K562 (cell line): ENCODE results near the gene MYG1. TPM values are rescaled to one million over a fixed set of nuclear protein-coding genes. Genes with fewer than 3 reads are reported as not detected.

Experiments used
- FIP1L1 ChIP-seq: fragments of 200-400 bp; formaldehyde crosslinking; IDR thresholded peaks from 2 replicates; pipeline ENCODE4 v1.6.1; 2018; ENCODE audit warnings: mild to moderate bottlenecking, low read depth, low read length; ENCODE audit not compliant: poor library complexity, severe bottlenecking
- FOS ChIP-seq: IDR thresholded peaks from 3 replicates; pipeline ENCODE4 v1.6.1; 2011; ENCODE audit not compliant: insufficient read length; ENCODE audit errors: extremely low read depth
- FUS ChIP-seq: fragments of 200-400 bp; formaldehyde crosslinking; optimal IDR thresholded peaks from 2 replicates; pipeline ENCODE3; 2017; ENCODE audit warnings: low read depth, low read length
- HMGN3 ChIP-seq: IDR thresholded peaks from 2 replicates; pipeline ENCODE4 v1.6.1; 2011; ENCODE audit warnings: borderline replicate concordance, low read depth, mild to moderate bottlenecking, mixed read lengths, low read length; ENCODE audit not compliant: insufficient read length; ENCODE audit errors: extremely low read depth
- HNRNPL ChIP-seq: fragments of 200-400 bp; formaldehyde crosslinking; IDR thresholded peaks from 2 replicates; pipeline ENCODE4 v1.6.1; 2017; ENCODE audit warnings: low read depth, mild to moderate bottlenecking, low read length
- MAZ ChIP-seq, 2 experiments: fragments of 450-650 bp in 1 of 2; sonication (generic) in 1 of 2; formaldehyde crosslinking; IDR thresholded peaks in 1 of 2; conservative IDR thresholded peaks in 1 of 2; 2 replicates each; pipeline versions ENCODE4 v1.4.0 to v1.5.0; 2020; ENCODE audit warnings: mild to moderate bottlenecking in 1 of 2, missing genetic modification reagents in 1 of 2
- NEUROD1 ChIP-seq: fragments of 150-350 bp; IDR thresholded peaks from 2 replicates; pipeline ENCODE4 v1.6.1; 2014; ENCODE audit warnings: borderline replicate concordance, low read length, low read depth; ENCODE audit not compliant: partially characterized antibody
- SIRT6 ChIP-seq: IDR thresholded peaks from one replicate; pipeline ENCODE4 v1.6.1; 2012; ENCODE audit warnings: low read depth, mild to moderate bottlenecking, control low read depth, inconsistent platforms, low read length, moderate library complexity
- TBL1XR1 ChIP-seq, 2 experiments: IDR thresholded peaks; 2 replicates each; pipeline ENCODE4 v1.6.1; 2012; ENCODE audit warnings: improper control_type of control experiment in 2 of 2, low read length in 2 of 2, mild to moderate bottlenecking in 1 of 2
- TBP ChIP-seq: optimal IDR thresholded peaks from 2 replicates; pipeline ENCODE3; 2011; ENCODE audit warnings: low read depth, low read length, improper control_type of control experiment
- YBX1 ChIP-seq: fragments of 450-650 bp; IDR thresholded peaks from 2 replicates; pipeline ENCODE4 v1.7.1; 2016; ENCODE audit warnings: mild to moderate bottlenecking
- ZBTB8A ChIP-seq: fragments of 450-650 bp; IDR thresholded peaks from 2 replicates; pipeline ENCODE4 v1.6.1; 2018; ENCODE audit warnings: mild to moderate bottlenecking, moderate library complexity; ENCODE audit not compliant: partially characterized antibody
- ZNF146 ChIP-seq: IDR thresholded peaks from one replicate; pipeline ENCODE4 v1.6.1; 2018; ENCODE audit warnings: missing compliant biosample characterization; ENCODE audit not compliant: unreplicated experiment
- ZNF354B ChIP-seq: fragments of 250-450 bp; sonication (Bioruptor Pico); IDR thresholded peaks from 2 replicates; pipeline ENCODE4 v1.4.0; 2020
- polyA plus RNA-seq, 8 experiments: library from polyadenylated mRNA; depleted of rRNA in 4 of 8; stranded (reverse) in 5 of 8; unstranded in 3 of 8; fragments of >200 nt; fragmentation: Nextera tagmentation in 2 of 8; fragmentation: Illumina TruSeq in 1 of 8; extraction: Ambion mirVana in 2 of 8; extraction: Trizol in 1 of 8; gene quantifications; 2 replicates each; pipeline versions ENCODE4 v1.2.1 to v1.2.3, GENCODE V29; 2011 to 2014; ENCODE audit warnings: inconsistent platforms in 1 of 8, missing spikeins in 1 of 8
- total RNA-seq, 7 experiments: library from RNA; depleted of rRNA in 6 of 7; stranded (reverse); fragments of >200 nt in 6 of 7; fragmentation: Illumina TruSeq in 2 of 7; extraction: Trizol in 2 of 7; gene quantifications; 2 replicates each; pipeline versions ENCODE4 v1.2.1 to v1.2.3, GENCODE V29; 2011 to 2021; ENCODE audit warnings: low replicate concordance in 1 of 7
- TF ChIP-seq, protein P1 (sequence below), 2 experiments: fragments of 450-650 bp; IDR thresholded peaks; 2 replicates each; pipeline ENCODE4 v1.6.1; 2016; ENCODE audit warnings: mild to moderate bottlenecking in 2 of 2, borderline replicate concordance in 1 of 2, low read depth in 1 of 2, moderate library complexity in 1 of 2
- TF ChIP-seq, protein P2 (sequence below): fragments of 250-450 bp; sonication (Bioruptor Pico); IDR thresholded peaks from 2 replicates; pipeline ENCODE4 v1.9.0; 2021; ENCODE audit warnings: mild to moderate bottlenecking

MYG1 gene
- total and polyA plus RNA-seq, 9 of the 15 experiments (the other 6 are each of a cell fraction or from before 2014, with no cell fraction given), result 0.45 to 5.6 (median 2.1) TPM

DNA sequence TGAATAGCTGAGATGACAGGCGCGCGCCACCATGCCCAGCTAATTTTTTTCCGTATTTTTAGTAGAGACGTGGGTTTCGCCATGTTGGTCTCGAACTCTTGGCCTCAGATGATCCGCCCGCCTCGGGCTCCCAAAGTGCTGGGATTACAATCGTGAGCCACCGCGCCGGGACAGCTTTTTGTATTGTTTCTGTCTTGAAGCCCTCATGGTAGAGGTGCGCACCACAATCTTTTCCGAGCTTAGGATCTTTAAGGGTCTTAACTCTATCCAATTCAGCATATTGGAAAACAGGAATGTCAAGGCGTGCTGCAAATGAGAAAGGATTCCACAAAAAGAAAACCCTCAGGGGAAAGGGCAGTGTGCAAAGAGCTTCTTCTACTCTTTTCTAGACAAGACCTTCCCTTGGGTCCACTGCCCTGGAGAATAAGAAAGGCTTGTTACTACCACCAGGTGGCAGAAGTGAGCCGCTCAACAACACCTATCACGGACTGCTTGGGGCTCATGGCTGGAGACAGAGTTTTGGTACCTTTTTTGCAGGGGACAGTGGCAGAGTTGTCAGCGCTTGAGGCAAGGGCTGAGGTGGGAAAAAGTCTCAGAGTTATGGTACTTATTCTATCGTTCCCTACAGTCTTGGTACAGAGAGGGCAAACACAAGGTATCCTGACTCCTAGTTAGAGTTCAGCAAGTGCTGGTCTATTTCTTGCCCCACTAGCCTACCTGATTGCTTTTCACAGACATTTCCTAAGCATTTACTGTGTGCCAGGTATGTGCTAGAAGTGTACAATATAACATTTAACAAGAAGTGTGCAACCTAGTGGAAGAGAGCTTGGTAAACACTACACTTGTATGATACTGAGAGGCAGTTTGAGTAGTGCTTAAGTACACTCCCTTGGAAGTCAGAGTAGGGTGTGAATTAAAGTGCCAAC, 53.1 kb downstream of the MYG1 start (continued):
- TF ChIP-seq, protein P1, sequence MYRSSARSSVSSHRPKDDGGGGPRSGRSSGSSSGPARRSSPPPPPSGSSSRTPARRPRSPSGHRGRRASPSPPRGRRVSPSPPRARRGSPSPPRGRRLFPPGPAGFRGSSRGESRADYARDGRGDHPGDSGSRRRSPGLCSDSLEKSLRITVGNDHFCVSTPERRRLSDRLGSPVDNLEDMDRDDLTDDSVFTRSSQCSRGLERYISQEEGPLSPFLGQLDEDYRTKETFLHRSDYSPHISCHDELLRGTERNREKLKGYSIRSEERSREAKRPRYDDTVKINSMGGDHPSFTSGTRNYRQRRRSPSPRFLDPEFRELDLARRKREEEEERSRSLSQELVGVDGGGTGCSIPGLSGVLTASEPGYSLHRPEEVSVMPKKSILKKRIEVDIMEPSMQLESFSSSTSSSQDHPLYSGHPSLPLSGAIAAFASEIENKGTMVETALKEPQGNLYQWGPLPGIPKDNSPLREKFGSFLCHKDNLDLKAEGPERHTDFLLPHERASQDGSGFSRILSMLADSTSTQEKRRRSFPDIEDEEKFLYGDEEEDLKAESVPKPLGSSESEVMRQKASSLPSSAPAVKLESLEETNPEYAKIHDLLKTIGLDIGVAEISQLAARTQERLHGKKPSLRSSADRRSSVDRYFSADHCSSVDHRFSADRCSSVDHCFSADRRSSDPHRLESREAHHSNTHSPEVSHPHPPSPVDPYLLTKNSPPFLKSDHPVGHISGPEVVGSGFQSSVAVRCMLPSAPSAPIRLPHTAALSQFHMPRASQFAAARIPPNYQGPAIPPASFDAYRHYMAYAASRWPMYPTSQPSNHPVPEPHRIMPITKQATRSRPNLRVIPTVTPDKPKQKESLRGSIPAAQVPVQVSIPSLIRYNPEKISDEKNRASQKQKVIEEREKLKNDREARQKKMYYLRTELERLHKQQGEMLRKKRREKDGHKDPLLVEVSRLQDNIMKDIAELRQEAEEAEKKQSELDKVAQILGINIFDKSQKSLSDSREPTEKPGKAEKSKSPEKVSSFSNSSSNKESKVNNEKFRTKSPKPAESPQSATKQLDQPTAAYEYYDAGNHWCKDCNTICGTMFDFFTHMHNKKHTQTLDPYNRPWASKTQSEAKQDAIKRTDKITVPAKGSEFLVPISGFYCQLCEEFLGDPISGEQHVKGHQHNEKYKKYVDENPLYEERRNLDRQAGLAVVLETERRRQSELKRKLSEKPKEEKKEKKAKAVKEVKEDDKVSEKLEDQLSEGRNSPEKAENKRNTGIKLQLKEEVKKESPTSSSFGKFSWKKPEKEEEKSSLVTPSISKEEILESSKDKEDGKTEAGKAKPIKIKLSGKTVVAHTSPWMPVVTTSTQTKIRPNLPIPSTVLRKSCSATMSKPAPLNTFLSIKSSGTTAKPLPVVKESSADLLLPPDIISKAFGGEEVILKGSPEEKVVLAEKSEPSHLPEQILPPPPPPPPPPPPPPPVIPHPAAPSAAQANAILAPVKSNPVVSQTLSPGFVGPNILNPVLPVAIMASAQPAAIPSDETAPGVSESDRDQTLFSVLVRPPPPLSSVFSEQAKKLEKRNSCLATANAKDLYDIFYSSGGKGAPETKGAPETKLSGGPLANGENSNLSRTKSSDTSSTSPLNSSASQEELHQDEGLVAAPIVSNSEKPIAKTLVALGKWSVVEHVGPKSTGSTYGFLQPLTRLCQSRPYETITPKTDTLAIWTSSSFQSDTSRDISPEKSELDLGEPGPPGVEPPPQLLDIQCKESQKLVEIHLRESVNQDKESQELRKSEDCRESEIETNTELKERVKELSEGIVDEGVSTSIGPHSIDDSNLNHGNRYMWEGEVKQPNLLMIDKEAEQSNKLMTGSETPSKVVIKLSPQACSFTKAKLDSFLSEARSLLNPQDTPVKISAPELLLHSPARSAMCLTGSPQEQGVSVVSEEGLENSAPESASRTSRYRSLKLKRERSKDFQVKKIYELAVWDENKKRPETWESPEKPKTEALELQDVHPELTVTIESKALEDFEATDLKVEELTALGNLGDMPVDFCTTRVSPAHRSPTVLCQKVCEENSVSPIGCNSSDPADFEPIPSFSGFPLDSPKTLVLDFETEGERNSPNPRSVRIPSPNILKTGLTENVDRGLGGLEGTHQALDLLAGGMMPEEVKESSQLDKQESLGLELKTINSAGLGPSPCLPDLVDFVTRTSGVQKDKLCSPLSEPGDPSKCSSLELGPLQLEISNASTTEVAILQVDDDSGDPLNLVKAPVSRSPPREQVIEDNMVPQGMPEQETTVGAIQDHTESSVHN (IDR thresholded peaks at IDR 0.05; ENCODE audit: borderline replicate concordance in 1 of 2, low read depth in 1 of 2), result no peak
- TF ChIP-seq MAZ (CRISPR knock-in tag; conservative IDR thresholded peaks at IDR 0.05 in 1 of 2, IDR thresholded peaks at IDR 0.05 in 1 of 2) (peak; percentile 39 to 82; a peak in 2 of 4 replicates), ZNF354B (CRISPR knock-in tag) (no peak), FUS (no peak), YBX1 (no peak), TBL1XR1 (IDR thresholded peaks at IDR 0.05; ENCODE audit: low read length in 2 of 2) (peak in 1 of 2 experiments; percentile 31; a peak in 1 of 4 replicates), NEUROD1 (no peak), ZBTB8A (no peak), SIRT6 (no peak), FIP1L1 (no peak), ZNF146 (no peak), FOS (no peak), HNRNPL (no peak), HMGN3 (no peak), TBP (no peak)
- TF ChIP-seq, protein P2, sequence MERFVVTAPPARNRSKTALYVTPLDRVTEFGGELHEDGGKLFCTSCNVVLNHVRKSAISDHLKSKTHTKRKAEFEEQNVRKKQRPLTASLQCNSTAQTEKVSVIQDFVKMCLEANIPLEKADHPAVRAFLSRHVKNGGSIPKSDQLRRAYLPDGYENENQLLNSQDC, result no peak
